OCI-LY7 (cell line): Measurements from ENCODE around the gene TMEM19. TPM values are rescaled to one million over a fixed set of nuclear protein-coding genes. Genes with fewer than 3 reads are reported as not detected.

Experiments
- BruUV-seq: library from RNA; stranded (reverse); fragments of 400-500 nt; replicated peaks from 2 replicates; lab custom pipeline; 2021; lab: Mats Ljungman, UMichigan
- CTCF ChIA-PET: fragments of 300-600 bp; sonication (Branson Sonifier 250); formaldehyde crosslinking; loops from one replicate; lab custom pipeline; 2022; ENCODE audit warnings: antibody characterized with exemption; ENCODE audit not compliant: unreplicated experiment; lab: Charles Lee
- POLR2A ChIA-PET: fragments of 300-600 bp; sonication (Branson Sonifier 250); formaldehyde crosslinking; loops from one replicate; lab custom pipeline; 2022; ENCODE audit warnings: antibody characterized with exemption; lab: Charles Lee
- DNase-seq: peaks from one replicate; pipeline ENCODE4 v3.0.0-alpha.2; 2015; ENCODE audit warnings: low spot score
- H2AFZ ChIP-seq: fragments of 200-600 bp; sonication (generic), shearing (Covaris generic); 2 replicates; pipeline ENCODE4 v1.6.1; 2014; ENCODE audit warnings: mild to moderate bottlenecking, antibody characterized with exemption, low read length, moderate library complexity
- H3K27ac ChIP-seq: fragments of 200-600 bp; sonication (generic); 2 replicates; pipeline ENCODE4 v1.5.1; 2014; ENCODE audit warnings: mixed run types, low read depth, mild to moderate bottlenecking, moderate library complexity, low read length, inconsistent platforms; ENCODE audit not compliant: poor library complexity, severe bottlenecking
- H3K36me3 ChIP-seq: fragments of 200-600 bp; sonication (generic); 2 replicates; pipeline ENCODE4 v1.6.1; 2014; ENCODE audit warnings: mild to moderate bottlenecking, antibody characterized with exemption, low read length, moderate library complexity, mixed read lengths; ENCODE audit not compliant: insufficient read depth
- H3K4me1 ChIP-seq: fragments of 200-600 bp; sonication (generic); 2 replicates; pipeline ENCODE4 v1.5.1; 2014; ENCODE audit warnings: mild to moderate bottlenecking, low read length; ENCODE audit not compliant: insufficient read depth, poor library complexity, severe bottlenecking
- H3K4me2 ChIP-seq: fragments of 200-600 bp; sonication (generic); 2 replicates; pipeline ENCODE4 v1.6.1; 2014; ENCODE audit warnings: mild to moderate bottlenecking, low read length
- H3K4me3 ChIP-seq: fragments of 200-600 bp; sonication (generic); 2 replicates; pipeline ENCODE4 v1.5.1; 2014; ENCODE audit warnings: mild to moderate bottlenecking, low read depth, low read length; ENCODE audit not compliant: poor library complexity, severe bottlenecking
- H3K79me2 ChIP-seq: fragments of 200-600 bp; sonication (generic); 2 replicates; pipeline ENCODE4 v1.6.1; 2016; ENCODE audit warnings: low read depth, mild to moderate bottlenecking, low read length, moderate library complexity, mixed read lengths; ENCODE audit not compliant: insufficient read depth
- H3K9me2 ChIP-seq: fragments of 200-600 bp; sonication (generic); 2 replicates; pipeline ENCODE4 v1.6.1; 2016; ENCODE audit warnings: mild to moderate bottlenecking, low read length, mixed read lengths; ENCODE audit not compliant: insufficient read depth
- H3K9me3 ChIP-seq: fragments of 200-600 bp; sonication (generic); 2 replicates; pipeline ENCODE4 v1.6.1; 2014; ENCODE audit warnings: mild to moderate bottlenecking, mixed run types, low read length, mixed read lengths
- H4K20me1 ChIP-seq: fragments of 200-600 bp; sonication (generic); 2 replicates; pipeline ENCODE4 v1.6.1; 2014; ENCODE audit warnings: mild to moderate bottlenecking, antibody characterized with exemption, low read length, moderate library complexity, mixed read lengths; ENCODE audit not compliant: insufficient read depth
- CTCF ChIP-seq: fragments of 200-600 bp; sonication (generic); conservative IDR thresholded peaks from 2 replicates; pipeline ENCODE4 v1.5.1; 2014; ENCODE audit warnings: mild to moderate bottlenecking, antibody characterized with exemption, low read length, moderate library complexity, mixed read lengths
- EZH2phosphoT487 ChIP-seq: fragments of 200-600 bp; sonication (generic); IDR thresholded peaks from 2 replicates; pipeline ENCODE4 v1.6.1; 2018; ENCODE audit warnings: low read depth, borderline replicate concordance, mild to moderate bottlenecking, mixed run types, antibody characterized with exemption, low read length, moderate library complexity, mixed read lengths
- intact Hi-C: fragments of 100-400 bp; cut with micrococcal nuclease; formaldehyde crosslinking; loops from one replicate; pipeline ENCODE4 v1.10.0; 2022; ENCODE audit not compliant: unreplicated experiment
- total RNA-seq, 2 experiments: library from RNA; depleted of rRNA in 1 of 2; stranded (reverse); fragments of >200 nt in 1 of 2; shearing (Covaris generic) in 1 of 2; gene quantifications; 2 replicates each; pipeline ENCODE4 v1.2.3, GENCODE V29; 2014 to 2022

The TMEM19 gene
- total RNA-seq, 2 experiments from 2014 or later, result 38.3 to 40.4 TPM

GRCh38 chr12:71718611-71719010, 32.7 kb downstream of the TMEM19 start:
- H3K9me3 ChIP-seq, result no peaks in the 10 kb centered on the region
- POLR2A ChIA-PET, result interaction anchor here (0.7 to 1.6 kb wide), 2 partner anchors 19 to 33 kb away, joined by 3 read pairs; partner anchors contain the start of gene TMEM19
- H3K79me2 ChIP-seq, result no peaks in the 10 kb centered on the region
- no peak overlapping the region for H2AFZ ChIP-seq
- H3K9me2 ChIP-seq, result no peaks in the 10 kb centered on the region
- no peaks in the 10 kb centered on the region for H3K4me1 ChIP-seq
- no peak overlapping the region for H3K4me2 ChIP-seq
- CTCF ChIA-PET, result no interaction called here
- no TSS peak for BruUV-seq
- no peak overlapping the region for H3K27ac ChIP-seq
- TF ChIP-seq EZH2phosphoT487 (no peak), CTCF (no peak)
- no peaks in the 10 kb centered on the region for H4K20me1 ChIP-seq
- H3K4me3 ChIP-seq, result no peak overlapping the region
- intact Hi-C loops, result no loop called here
- no peak for DNase-seq
- H3K36me3 ChIP-seq, result no peaks in the 10 kb centered on the region

- no peaks in the 10 kb centered on the region for H3K9me2 ChIP-seq
- H3K9me3 ChIP-seq, result no peaks in the 10 kb centered on the region
- H4K20me1 ChIP-seq, result no peaks in the 10 kb centered on the region
- TF ChIP-seq CTCF (no peak), EZH2phosphoT487 (no peak)
- ChIA-PET POLR2A (interaction anchor here (0.6 to 0.7 kb wide), 2 partner anchors 12 to 103 kb away, joined by 3 read pairs; no protein-coding TSS in a partner anchor), CTCF (no interaction called here)
- no peak overlapping the region for H2AFZ ChIP-seq
- DNase-seq, result no peak
- intact Hi-C loops, result no loop called here
- no peak overlapping the region for H3K4me3 ChIP-seq
- no peak overlapping the region for H3K4me2 ChIP-seq
- H3K79me2 ChIP-seq, result no peaks in the 10 kb centered on the region
- H3K27ac ChIP-seq, result no peak overlapping the region
- BruUV-seq, result no TSS peak
- no peaks in the 10 kb centered on the region for H3K4me1 ChIP-seq
- no peaks in the 10 kb centered on the region for H3K36me3 ChIP-seq
Observed at GRCh38 chr12:71719647-71720370, 33.9 kb downstream of the TMEM19 start.
